ENCODE measurements around the gene RAE1.
"Not testable (repeated sequence)": the region's sequence is repeated elsewhere in the genome, so short reads cannot be mapped to it uniquely, and the experiment has no call there.

The RAE1 gene

DNA sequence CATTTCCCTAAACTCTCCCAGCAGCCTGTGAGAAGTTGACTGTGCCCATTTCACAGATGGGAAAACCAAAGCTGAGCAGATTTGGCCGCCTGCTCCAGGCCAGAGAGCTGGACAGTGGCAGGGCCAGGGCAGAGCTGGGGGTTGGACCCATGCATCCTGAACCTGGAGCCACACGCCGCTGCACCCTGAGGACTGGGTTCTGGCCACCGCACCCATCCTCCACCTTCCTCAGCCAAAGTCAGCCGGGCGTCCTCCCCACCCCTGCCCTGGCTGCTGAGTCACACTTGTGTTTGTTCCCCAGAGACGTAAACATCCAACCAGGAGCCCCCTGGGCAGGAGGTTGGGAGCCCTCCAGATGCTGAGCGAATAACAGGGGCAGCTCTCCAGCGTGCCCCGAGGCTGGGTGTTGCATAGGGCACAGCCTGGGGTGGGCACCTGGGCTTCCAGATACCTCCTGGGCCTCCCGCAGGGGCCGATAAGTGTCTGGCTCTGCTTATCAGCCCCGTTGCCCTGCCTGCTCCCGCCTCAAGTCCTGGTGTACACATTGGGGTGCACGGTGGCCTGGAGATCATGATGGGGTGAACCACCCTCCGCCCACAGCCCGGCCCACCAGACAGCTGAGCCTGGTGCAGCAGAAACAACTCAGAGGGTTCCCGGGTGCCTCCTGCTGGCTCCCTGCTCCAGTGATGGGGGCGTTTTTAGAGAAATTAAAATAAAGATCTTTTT, 64.0 kb downstream of the RAE1 start:
- no peak for DNase-seq (ENCODE audit: low read depth)

DNA sequence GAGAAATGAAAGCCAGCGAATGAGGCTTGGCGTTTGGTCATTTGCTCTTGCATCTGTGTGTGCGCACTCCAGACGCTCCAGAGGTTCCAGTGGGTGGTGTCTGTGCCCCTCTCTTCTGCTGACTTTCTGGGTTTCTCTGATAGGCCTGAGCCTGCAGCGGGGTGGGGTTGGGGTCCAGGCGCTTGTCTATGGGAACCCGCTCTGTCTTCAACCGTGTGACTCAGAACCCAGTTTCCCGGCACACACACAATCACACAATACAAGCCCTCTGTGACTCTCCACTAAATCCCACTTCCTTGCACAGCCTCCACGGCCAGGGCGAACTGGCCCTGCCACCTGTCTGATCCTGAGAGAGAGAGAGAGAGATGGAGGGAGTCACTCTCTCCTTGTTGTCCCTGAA, 64.7 kb downstream of the RAE1 start:
- no peak for DNase-seq (ENCODE audit: low read depth)

DNA sequence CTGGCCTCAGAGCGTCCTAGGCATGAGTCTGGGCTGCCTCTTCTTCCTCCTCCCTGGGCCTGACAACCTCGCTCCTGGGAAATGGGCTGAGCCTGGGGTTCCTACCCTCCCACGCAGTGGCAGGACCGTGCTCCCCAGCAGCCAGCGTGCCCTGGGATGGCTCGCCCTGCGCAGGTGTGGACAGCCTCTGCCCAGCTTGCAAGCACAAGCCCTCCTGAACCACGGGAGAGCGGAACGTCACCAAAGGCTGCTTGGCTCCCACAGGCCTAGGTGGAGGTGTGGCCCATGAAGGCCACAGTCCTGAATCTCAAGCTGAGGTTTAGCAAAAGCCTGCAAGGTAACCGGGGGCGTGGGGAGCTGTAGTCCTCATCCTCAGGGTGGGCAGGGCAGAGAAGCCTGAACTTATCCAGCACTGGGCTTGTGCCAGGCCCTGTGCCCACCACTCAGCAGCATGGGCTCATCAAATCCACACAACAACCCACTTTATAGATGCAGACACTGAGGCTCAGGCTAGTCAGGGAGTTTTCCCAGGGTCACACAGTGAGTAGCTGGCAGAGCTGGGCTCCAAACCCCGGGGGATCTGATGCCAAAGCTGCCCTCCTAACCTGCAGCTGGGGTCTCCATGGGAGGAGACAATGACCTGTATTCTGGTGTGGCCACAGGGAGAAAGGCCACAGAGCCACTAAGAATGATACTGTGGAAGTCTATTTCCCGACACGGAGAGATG, 65.4 kb downstream of the RAE1 start:
- DNase-seq (ENCODE audit: low read depth): no peak

GRCh38 chr20:57417051-57417689, 66.1 kb downstream of the RAE1 start:
- DNase-seq (ENCODE audit: low read depth): no peak

DNA sequence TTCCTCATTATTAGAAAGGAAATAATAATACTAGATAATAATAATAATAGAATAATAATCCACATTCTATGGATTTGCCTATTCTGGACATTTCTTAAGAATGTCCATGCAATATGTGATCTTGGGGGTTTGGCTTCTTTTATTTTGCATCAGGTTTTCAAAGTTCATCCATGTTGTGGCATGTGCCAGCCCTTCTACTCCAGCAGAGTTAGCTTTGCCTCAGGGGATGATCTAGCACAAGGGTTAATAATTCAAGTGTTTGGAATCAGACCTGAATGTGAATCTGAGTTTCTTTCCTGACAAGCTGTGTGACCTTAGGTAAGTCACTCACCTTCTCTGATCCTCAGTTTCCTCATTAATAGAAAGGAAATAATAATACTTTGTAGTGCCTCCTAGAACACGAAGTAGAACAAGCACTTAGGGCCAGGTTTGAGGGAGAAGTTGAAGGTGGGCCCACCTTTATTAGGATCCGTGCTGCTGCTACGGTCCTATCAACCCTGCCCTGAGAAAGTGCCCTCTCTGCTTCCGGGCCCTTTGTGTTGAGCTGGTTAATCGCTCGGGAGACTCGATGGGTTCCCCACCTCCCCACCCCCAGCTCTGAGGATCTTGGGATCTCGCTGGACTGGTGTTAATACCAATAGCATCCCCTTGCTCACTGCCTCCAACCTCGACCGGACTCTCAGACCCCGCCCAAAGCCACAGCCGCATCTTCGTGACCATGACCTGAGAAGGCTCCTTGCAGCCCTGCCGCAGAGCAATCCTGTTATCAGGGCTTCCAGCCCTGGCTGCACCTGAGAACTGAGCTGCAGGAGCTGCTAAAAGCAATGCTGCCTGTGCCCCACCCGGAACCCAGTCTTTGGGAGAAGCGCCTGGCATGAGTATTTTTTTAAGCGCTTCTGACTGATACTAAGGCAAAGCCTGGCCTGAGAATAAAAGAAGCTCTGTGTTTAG, 67.0 kb downstream of the RAE1 start:
- DNase-seq (ENCODE audit: low read depth): no peak

GRCh38 chr20:57419479-57419878, 68.4 kb downstream of the RAE1 start:
- DNase-seq (ENCODE audit: low read depth): not testable (repeated sequence)

DNA sequence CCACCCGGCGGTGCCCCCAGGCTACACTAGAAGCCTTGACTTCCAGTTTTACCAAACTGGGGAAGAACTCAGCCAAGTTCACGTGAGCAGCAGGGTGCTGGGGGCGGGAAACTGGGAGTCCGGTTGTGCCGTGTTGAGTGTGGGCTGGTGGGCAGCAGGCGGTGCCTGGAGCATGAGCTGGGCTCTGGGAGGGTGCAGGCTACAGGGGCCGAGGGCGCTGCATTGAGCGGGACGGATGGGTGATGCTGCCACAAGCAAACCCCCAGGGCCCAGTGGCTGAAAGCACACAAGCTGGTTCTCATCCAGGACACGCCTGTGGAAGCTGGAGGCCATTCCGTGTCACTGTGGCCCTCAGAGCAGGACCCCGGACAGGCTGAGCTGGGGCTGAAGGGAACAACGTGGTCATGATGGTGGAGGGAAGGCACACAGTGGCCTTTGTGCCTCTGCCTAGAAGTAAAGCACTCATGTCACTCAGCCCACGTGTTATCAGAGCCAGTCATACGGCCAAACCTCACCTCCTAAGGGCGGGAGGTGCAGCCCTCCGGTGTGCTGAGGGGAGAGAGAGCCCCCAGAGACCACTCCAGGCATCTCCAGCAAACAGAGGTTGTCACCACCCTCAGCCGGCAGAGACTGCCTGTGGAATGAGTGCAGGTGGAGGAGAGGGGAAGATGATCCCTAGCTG, 69.7 kb downstream of the RAE1 start:
- DNase-seq (ENCODE audit: low read depth): no peak

DNA sequence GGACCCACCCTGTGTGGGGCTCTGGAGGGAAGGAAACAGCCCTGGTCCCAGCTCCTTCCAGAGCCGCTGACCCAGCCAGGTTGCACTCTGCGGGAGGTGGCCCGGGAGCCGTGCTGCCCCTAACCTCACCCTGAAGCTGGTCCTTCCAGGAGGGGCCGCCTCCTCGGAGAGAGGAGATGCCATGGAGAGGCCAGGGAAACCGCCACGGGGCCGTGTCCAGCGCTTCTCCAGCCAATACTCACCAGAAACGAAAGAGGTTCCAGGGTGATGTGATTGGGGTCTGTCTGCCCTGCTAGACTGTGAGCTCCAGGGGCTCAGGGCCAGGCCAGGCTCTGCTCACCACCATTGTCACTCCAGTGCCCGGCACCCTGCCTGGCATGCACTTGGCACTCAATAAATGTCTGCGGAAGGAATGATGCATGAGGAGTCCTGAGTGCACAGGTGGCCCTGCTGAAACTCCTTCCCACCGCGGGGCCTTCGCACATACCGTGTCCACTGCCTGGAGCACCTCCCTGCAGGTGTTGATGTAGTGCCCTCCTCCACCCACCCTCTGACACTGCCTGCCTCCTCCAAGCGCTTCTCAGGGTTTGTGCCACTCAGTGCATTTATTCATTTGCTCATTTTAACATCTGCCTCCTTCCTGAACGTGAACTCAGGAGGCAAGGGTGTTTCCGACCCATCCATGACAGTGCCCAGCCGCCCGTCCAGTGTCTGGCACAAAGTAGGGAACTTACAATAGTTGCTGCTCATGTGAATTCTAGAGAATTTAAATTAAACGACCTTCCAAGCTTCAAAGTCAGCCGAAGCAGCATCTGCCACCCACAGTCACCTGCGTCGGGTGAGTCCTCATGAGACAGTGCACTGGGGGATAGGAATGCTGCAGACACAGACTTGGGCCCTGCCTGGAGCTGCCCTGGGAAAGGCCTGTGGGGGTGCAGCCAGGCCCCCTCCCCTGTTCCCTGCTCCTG, 70.5 kb downstream of the RAE1 start:
- no peak for DNase-seq (ENCODE audit: low read depth)

DNA sequence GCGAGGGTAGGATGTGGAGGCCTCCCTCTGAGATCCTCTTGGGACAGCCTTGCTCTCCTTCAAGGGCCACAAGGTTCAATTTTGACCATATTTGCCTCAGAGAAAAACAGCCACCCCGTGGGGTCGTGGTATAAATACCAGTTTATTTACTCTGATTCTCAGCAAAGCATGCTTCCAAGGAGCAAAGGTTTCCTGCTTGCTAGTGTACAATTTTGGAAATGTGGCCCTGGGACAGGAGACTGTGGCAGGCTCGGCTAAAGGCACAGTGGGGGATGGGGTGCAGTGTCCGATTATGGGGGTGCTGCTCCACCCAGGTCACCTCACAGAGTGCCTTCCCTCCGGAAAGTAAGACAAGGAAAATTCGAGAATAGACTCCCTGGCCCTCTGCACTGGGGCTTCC, 71.2 kb downstream of the RAE1 start:
- DNase-seq (ENCODE audit: low read depth): no peak

DNA sequence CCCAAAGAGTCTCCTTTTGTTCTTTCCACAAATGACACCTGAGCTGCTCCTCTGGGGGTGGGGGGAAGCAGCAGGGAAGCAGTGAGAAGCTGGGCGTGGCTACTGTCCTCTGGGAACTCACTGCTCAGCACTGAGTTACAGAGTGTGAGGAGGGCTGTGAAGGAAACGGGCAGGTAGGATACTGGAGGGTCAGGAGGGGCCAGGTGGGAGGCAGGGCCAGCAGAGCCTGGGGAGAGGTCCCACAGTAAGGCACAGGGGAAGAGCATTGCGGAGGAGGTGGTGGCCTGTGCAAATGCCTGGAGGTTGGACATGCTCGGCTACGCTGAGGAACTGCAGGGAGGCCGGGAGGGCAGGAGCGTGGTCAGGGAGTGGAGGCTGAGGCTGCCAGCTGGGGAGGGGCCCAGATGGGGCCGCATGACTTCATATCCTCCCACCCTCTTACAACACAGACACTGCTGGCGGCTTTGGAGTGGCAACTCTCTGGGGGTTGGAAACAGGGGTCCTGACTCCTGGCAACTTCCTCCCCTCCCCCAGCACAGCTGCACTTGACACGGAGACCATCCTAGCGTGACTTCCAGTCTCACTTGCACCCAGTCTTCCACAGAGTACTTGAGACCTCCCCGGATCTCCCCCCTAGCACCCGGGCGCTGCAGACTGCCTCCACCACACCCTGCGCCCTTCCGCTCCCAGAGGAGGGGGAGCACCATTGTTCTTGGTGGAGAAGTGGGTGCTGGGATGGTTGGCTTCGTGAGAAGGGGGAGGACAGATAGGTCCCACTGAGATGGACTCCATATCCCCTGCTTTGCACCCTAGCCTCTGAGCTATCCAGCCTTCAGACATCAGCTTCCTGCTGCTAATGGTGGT, 74.3 kb downstream of the RAE1 start:
- DNase-seq (ENCODE audit: low read depth): no peak

DNA sequence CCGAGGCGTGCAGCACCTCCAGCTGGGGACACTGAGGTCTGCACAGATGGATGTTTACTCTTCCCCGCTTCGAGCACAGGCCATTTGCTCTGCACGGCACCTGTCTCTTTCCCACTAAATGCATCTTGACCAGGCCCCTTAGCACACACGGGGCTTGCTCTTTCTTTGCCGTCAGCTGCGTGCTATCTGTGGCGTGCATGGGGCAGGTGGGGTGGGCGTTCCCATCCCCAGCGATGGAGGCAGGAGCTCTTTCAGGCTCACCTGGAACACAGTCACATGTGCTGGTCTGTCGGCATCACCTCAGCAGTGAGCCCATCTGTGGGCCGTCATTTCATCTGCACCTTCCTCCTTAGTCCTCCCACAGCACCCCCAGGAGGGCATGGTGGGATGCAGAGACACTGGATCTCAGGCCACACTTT, 75.2 kb downstream of the RAE1 start:
- no peak for DNase-seq (ENCODE audit: low read depth)

DNA sequence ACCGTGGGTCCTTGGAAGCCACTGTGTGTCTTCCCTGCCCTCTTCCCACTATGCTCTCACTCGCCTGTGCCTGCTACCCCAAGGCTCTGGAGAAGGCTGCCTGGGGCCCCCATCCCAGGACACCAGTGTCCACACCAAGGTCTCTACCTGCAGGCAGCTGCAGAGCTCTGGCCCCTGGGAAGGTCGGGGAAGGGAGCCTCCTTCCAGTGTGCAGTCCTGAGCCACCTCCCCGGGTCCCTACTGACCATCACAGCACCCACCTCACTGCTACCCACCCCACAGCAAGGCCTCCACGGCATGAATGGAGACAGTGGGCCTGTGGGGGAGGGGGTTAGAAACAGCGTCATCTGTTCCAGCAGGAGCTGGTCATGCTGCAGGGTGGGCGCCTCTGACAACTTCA, 75.8 kb downstream of the RAE1 start:
- no peak for DNase-seq (ENCODE audit: low read depth)

- no peak for DNase-seq (ENCODE audit: low read depth)
These were observed 77.5 kb downstream of the RAE1 start for GRCh38 chr20:57428324-57429158.
